ENCODE results near the gene IFFO2. TPM values are rescaled to one million over a fixed set of nuclear protein-coding genes. Genes with fewer than 3 reads are reported as not detected.

The IFFO2 gene
- total and polyA plus RNA-seq, 2 of the 8 experiments (the other 6 are each of a cell fraction or from before 2014, with no cell fraction given), result 6.6 to 10.4 TPM

GRCh38 chr1:18880585-18880984, 75.9 kb downstream of the IFFO2 start (continued):
- TF ChIP-seq SP2 (IDR thresholded peaks at IDR 0.05; ENCODE audit: low read length) (no peak), SIX5 (IDR thresholded peaks at IDR 0.05; ENCODE audit: low read depth, low read length) (no peak), TCF12 (IDR thresholded peaks at IDR 0.05; ENCODE audit: low read depth, low read length) (no peak), RNF2 (IDR thresholded peaks at IDR 0.05; ENCODE audit: borderline replicate concordance, low read depth, low read length, missing control alignments, poor library complexity, severe bottlenecking) (no peak), CTBP2 (IDR thresholded peaks at IDR 0.05; ENCODE audit: borderline replicate concordance, insufficient read depth, insufficient read length, low read length) (no peak), CHD2 (IDR thresholded peaks at IDR 0.05; ENCODE audit: low read length) (no peak)
